ENCODE measurements around the gene RDM1.

RDM1 gene

GRCh38 chr17:35932586-35932985 is 2.0 kb upstream of the RDM1 start:
- no peak for DNase-seq

- no peak for DNase-seq
These were observed 1.3 kb upstream of the RDM1 start for GRCh38 chr17:35931794-35932425.

GRCh38 chr17:35927714-35928113 is 2.9 kb downstream of the RDM1 start:
- no peak for DNase-seq

GRCh38 chr17:35923609-35924114 is 6.9 kb downstream of the RDM1 start:
- no peak for DNase-seq

- DNase-seq: no peak
These were observed 10.3 kb downstream of the RDM1 start for GRCh38 chr17:35920229-35920628.

- DNase-seq: no peak
These were observed 11.9 kb downstream of the RDM1 start for GRCh38 chr17:35918665-35919064.

- no peak for DNase-seq
These were observed 12.9 kb downstream of the RDM1 start for GRCh38 chr17:35917519-35918213.

- DNase-seq: no peak
These were observed 15.2 kb downstream of the RDM1 start for GRCh38 chr17:35915153-35915964.

GRCh38 chr17:35914354-35914753 is 16.2 kb downstream of the RDM1 start:
- DNase-seq: no peak

- DNase-seq: no peak
These were observed 17.0 kb downstream of the RDM1 start for GRCh38 chr17:35913609-35914008.

GRCh38 chr17:35912942-35913341 is 17.6 kb downstream of the RDM1 start:
- DNase-seq: no peak

GRCh38 chr17:35912339-35912912 is 18.1 kb downstream of the RDM1 start:
- no peak for DNase-seq

GRCh38 chr17:35909408-35909807 is 21.2 kb downstream of the RDM1 start:
- no peak for DNase-seq

- DNase-seq: no peak
These were observed 22.9 kb downstream of the RDM1 start for GRCh38 chr17:35907691-35908090.

- DNase-seq: no peak
These were observed 23.5 kb downstream of the RDM1 start for GRCh38 chr17:35906926-35907637.

- no peak for DNase-seq
These were observed 24.2 kb downstream of the RDM1 start for GRCh38 chr17:35906191-35906925.

- DNase-seq: no peak
These were observed 27.1 kb downstream of the RDM1 start for GRCh38 chr17:35903451-35903850.

- no peak for DNase-seq
These were observed 28.9 kb downstream of the RDM1 start for GRCh38 chr17:35901631-35902175.

GRCh38 chr17:35900708-35901480 is 29.7 kb downstream of the RDM1 start:
- no peak for DNase-seq

- no peak for DNase-seq
These were observed 30.3 kb downstream of the RDM1 start for GRCh38 chr17:35900280-35900679.
